GM19438 (cell line): ENCODE measurements around the gene MED4.

ENCODE experiments used
- ATAC-seq: cut with Tn5 transposase; IDR thresholded peaks from one replicate; pipeline ENCODE4 v1.9.1; 2021; ENCODE audit warnings: low read depth; ENCODE audit not compliant: unreplicated experiment

The MED4 gene

DNA sequence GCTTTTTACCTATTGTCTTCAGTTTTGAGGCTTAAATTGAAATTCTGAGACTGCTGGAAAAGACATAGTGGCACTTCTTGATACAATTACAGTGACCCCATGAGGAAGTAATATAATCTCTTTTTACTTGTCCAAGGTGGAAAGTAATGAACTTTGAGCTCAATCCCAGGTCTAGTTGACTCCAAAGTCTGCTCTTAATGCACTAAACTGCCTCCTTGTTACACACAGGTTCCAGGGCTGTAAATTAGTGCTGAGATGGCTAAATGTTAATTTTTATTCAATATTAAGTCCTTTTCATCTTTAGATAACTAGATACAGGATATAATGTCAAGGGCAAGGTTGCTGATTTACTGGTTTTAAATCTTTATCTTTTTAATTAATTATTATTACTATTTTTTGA is 54.9 kb downstream of the MED4 start:
- ATAC-seq: no peak

DNA sequence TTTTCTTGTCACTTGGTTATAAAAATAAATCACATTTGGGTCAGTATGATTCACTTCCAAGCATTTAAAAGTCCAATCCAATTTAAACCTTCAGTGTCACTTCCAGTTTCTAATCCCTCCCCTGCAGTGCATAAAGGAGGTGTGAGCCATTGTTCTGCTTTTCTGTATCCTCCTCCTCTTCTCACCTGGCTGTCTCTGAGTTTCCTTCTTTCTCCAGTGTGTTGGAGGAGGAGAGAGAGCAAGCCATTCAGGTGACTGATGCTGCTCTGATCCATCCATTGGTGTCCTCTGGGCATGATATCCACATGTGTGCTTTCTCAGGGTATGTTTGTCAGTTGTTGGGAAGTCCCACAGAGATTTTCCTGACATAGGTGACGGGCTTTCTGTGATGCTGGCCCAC is 56.1 kb downstream of the MED4 start:
- ATAC-seq: no peak

DNA sequence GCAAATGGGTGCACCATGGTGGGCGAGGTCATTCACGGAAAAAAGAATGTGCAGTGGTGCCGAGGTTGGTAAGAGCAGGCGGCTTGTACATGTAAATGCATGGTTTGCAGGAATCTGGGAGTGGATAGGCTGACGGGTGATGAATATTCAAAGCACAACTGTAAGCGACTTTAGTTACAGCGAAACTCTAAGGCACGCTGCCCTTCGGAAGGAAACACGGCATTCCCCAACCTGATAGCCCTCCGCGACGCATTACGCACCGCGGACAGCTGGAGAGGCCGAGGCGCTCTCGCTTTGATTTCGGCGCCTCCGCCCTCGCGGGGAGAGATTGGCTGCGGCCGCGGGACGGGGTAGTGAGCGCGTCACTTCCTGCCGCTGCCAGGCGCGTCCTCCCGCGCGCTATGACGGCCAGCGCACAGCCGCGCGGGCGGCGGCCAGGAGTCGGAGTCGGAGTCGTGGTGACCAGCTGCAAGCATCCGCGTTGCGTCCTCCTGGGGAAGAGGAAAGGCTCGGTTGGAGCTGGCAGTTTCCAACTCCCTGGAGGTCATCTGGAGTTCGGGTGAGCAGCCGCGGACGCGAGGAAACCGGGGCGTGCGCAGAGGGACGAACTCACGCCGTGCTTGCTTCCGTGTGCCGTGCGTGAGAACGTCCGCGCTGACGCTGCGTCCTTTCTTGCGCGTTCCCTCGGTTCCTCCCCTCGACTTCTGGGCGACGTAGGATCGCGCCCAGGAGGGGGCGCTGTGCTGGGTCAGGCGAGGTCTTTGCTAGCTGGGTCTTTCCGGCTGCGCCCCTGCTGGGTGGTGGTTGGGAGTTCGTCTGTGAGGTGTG is 57.3 kb downstream of the MED4 start, which contains the start of gene NUDT15:
TSS of gene NUDT15 (plus strand) at position 381 of the 828 bp plus-strand sequence. CDS start at position 402, 21 bp downstream.
- ATAC-seq: peak; percentile 93

DNA sequence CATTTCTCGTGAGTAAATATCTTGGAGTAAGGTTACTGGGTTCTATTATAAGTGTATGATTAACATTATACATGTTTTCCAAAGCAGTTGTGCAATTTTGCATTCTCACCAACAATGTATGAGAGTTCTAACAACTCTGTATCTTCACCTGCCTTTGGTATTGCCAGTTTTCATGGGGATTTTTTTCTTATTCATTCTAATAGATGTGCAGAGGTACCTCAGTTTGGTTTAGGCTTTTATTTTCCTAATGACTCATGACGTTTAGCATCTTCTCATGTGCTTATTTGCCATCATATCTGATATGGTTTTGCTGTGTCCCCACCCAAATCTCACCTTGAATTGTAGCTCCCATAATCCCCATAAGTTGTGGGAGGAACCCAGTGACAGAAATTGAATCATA is 65.0 kb downstream of the MED4 start:
- ATAC-seq: no peak

DNA sequence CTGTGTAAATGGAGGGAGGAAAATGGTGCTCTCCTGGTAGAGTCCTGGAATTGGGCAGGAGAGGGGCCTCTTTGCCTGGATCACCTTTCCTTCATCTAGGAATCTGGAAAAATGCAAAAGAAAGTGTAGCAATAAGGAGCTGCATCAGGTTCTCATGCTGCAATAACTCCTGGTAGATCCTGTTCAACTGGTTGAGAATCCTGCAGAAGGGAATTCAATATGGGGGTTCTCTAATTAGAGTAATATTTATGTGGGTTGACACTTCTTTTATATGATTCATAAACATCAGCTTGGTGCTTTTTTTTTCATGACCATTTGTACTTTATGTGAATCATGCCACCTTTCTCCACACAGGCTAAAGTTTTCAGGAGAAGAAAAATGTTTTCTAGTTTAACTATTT is 66.8 kb downstream of the MED4 start:
- ATAC-seq: no peak
